ENCODE measurements around the gene DDX1.
A peak's percentile ranks its signal among the peaks of the same experiment; 100 is the strongest.
"Not testable (repeated sequence)": the region's sequence is repeated elsewhere in the genome, so short reads cannot be mapped to it uniquely, and the experiment has no call there.

DDX1 gene

DNA sequence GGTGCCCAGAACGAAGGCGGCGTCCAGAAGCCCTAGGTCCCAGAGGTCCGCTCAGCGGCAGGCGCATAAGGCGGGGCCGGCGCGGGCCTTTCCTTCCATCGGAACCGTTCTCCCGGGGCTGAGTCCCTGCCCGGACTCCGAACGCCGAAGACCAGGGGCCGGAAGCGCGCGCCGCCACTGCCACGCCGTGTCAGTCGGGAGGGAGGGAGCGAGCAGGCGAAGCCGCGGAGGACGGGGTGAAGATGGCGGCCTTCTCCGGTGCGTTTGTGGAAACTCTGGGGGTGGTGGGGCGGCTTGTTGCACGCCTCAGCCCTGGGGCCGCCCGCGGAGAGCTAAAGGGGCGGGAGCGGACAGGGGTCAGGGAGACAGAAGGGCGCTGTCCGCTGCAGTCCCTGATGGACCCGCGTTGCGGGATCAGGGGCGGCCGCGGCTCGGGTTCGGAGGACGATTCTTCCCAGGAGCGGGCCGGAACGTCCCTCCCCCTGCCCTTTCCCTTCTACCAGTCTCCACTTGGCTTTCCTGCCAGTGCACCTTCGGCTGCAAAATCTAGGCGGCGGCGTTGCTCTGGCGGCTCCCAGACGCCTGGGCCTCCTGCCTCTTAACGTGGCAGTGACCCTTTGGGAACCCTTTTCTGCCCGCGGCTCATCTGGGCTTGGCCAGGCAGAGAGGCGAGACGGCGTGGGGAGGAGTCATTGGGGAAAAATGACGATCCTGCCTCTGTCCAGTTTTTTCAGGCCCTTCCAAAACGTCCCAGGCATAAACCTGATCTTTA lies at the start of gene DDX1:
DDX1 (plus strand) TSS at position 177 of the 772 bp plus-strand sequence; CDS start at position 243, 66 bp downstream.
- peak; percentile 72 for DNase-seq

DNA sequence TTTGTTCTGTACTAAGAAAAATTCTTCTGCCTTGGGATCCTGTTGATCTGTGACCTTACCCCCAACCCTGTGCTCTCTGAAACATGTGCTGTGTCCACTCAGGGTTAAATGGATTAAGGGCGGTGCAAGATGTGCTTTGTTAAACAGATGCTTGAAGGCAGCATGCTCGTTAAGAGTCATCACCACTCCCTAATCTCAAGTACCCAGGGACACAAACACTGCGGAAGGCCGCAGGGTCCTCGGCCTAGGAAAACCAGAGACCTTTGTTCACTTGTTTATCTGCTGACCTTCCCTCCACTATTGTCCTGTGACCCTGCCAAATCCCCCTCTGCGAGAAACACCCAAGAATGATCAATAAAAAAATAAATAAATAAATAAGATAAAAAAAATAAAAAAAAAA lies 49.4 kb upstream of the DDX1 start:
- not testable (repeated sequence) for DNase-seq

DNA sequence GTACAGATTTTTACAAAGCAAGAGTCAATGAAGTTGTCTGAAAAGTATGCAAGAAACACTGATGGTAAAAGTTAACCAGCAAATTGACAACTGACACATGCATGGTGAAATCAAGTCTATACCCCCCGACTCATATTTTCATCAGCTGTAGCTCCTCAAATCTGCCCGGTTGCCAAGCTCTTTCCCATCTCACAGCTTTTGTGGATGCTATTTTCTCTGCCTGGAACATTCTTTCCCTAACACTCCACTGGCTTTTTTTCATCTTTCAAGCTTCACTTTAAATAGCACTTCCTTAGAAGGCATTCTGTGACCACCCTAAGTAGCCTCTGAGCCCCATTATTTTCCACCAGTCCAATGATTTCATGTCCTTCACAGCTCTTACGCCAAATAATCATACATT lies 48.6 kb upstream of the DDX1 start:
- no peak for DNase-seq

DNA sequence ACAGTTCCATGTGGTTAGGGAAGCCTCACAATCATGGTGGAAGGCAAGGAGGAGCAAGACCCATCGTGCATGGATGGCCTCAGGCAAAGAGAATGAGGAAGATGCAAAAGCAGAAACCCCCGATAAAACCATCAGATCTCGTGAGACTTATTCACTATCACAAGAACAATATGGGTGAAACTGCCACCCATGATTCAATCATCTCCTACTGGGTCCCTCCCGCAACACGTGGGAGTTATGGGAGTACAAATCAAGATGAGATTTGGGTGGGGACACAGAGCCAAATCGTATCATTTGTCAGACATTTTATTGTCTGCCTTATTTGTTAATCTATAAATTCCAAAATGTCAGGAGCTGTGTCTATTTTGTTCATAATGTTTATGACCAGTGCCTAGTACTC lies 48.1 kb upstream of the DDX1 start:
- no peak for DNase-seq

DNA sequence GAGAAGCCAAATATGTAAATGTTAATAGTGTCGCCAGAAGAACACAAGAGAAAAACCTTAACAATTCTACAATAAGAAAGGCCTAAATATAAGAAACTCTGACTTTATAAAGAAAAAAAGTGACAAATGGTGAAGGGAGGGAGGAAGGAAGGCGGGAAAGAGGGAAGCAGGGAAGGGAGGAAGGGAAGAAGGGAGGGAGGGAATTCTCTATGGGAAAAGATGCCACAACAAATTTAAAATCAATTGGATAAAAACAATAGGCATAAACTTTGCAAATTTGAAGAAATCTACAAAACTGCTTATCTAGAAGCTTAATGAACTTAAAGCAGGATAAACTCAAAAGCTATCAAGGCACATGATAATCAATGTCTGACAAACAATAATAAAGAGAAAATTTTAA lies 47.4 kb upstream of the DDX1 start:
- DNase-seq: no peak

DNA sequence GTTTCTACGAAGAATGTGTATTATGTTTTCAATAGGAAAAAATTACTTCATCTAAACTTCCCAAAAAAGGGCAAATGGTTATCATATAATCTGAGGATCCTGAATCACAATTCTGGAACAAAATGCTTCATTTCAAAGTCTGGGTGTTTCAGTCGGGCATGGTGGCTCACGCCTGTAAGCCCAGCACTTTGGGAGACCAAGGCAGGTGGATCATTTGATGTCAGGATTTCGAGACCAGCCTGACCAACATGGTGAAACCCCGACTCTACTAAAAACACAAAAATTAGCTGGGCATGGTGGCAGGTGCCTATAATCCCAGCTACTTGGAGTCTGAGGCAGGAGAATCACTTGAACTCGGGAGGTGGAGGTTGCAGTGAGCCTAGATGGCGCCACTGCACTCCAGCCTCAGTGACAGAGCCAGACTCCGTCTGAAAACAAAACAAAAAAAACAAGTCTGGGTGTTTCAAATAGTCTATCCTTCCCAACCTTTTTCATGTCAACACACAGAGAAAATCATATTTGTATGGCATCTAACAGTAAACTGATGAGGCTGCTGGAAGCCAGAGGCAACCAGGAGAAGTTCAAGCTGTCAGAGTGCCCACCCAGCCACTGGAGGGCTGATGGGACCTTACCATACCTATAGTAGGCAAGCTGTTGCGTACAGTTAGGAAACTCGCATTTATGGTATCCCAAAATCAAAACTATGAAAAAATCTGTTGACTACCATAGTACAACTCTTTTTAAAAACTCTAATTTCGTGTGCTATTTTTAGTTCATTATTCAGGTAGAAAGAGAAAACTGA lies 45.2 kb upstream of the DDX1 start:
- no peak for DNase-seq

DNA sequence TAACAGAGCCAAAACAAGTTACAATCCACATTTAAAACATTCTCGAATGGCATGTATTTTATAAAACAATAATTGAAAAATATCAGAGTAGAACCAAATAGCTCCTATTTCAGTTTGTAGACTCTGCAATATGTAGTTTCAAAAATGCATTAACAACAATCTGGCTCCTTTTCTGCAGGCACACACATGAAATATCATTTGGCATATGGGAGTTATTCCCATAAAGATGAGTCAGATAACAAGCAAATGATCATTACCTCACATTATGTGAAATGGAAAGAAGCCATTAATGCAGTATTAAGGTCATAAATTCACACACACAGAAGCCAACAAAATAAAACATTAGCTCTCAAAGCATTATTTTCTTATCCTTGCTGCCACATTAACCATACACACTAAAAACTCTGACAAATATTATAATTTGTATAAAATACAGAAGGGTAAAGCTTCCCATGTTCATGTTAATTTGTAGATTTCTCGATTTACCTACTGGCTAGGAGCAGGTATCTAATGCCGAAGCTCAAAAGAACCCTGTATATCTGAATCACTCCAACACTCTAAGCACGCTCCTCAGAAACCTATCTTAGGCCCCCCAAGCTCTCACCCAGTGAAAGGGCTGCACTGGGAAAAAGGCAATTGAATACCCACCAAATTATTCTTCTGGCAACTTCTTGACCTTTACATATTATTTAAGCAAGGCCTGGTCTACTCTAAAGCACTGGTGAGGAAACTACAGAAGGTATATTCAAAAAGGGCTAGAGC lies 44.4 kb upstream of the DDX1 start:
- DNase-seq: no peak

DNA sequence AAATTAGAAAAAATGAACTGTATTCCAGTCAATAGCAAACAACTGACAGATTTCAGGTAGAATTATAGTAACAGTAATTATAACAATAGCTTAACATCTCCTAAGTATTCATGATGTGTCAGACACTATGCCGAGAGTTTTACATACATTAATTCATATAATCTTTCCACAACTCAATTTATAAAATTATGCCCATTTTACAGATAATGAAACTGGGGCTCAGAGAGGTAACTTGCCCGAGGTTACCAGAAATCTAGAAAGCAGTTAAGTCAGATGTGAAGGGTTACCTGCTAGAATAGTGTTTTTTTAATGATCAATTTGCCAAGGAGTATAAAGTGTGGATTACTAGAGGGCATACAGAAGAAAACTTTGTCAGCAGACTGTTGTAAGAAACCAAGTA lies 42.7 kb upstream of the DDX1 start:
- no peak for DNase-seq

DNA sequence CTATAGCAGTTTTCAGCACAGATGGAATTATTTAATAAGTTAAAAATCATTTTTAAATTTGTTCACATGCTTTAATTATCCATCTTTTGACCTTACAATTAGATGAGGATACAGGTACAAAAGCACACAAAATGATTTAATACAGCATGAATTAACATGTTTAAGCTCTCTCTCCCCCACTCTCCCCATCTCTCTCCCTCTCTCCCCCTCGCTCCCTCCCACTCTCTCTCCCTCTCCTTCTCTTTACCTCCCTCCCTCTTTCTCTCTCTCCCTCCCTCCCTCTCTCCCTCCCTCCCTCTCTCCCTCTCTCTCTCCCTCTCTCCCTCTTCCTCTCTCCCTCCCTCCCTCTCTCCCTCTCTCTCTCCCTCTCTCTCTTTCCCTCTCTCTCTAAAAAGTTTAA lies 38.1 kb upstream of the DDX1 start:
- no peak for DNase-seq

DNA sequence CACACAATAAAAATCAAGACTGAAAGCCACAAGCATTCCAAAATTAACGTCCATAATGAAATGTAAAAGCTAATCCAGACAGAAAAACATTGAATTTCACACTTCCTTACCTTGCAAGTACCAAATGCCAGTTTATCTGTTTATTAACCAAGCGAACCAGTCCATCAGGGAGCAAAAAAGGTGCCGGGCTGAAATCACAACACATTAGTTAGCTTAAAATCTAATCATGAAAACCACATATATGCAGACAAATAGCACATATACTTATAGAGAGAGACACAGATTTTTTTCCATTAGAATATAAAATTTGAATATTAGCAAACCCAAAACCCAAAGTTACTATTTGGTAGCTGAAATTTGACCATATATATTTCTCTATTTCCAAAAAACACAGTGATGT lies 37.7 kb upstream of the DDX1 start:
- no peak for DNase-seq

DNA sequence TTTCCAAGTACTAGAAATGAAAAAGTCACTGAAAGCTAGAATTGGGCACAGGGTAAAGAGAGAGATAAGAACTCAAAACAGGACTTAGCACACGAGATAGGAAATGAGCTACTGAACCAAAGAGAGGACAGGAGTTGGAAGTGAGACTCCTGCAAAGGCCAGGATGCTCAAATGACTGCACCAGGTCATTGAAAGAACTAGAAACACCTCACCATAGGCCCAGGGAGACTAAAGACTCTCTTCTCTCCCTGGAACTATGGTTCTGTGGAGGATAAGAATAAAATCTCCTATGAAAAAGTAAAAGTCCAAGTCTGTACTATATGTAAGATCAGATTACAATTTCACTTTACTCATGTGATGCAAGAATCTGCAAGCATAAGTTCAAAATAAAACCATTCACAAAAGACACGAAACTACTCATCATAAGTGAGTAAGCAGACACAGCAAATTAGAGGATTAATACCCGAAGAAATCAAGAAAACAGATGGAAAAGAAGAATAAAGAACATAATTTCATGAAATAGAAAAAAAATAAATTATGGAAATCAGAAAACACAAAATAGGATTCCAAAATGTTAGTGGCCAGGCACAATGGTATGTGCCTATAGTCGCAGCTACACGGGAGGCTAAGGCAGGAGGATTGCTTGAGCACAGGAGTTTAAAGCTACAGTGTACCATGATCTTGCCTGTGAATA lies 37.0 kb upstream of the DDX1 start:
- no peak for DNase-seq

DNA sequence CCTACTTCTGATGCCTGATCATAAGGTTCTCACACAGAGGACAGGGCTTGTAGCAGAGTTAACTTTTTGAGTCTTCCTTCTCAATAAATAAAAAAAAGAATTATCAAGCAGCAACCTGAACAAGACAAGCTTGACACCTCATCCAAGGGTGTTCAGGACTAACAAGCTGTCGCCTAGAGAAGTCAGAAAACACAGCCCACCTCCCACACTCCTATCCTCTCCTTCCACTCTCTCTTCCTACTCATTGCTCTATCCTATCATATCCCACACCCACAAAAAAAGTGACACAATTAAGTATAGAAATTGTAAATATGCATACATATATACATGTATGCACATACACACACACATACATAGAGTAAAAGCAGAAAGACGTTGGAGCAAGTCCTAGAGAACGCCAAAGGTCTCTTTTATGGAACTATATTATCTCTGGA lies 35.9 kb upstream of the DDX1 start:
- no peak for DNase-seq

DNA sequence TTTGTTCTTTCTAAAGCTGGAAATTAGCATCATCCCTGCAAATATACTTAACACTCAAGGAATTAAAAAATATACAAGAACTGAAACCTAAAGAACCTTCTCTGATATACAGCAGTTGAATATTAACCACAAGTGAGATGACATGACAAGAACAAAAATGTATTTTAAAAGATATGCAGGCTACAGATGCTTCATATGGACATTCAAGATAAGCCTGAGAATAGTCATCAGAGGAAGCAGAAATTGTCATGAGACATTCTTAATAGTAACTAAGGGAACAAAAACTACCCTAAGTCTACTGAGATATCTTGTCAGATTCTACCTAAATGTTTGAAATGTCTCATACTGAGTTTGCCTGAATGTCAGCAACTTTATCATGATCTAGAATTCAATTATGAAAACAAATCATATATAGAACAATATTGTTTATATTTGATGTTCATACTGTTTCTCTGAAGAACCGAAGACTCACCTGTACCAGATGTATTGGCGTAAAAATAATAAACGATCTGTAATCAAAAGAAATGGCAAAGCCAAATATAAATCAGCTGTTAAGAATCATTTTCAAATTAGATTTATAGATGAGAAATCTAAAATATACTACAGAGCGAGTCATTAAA lies 35.2 kb upstream of the DDX1 start:
- no peak for DNase-seq

DNA sequence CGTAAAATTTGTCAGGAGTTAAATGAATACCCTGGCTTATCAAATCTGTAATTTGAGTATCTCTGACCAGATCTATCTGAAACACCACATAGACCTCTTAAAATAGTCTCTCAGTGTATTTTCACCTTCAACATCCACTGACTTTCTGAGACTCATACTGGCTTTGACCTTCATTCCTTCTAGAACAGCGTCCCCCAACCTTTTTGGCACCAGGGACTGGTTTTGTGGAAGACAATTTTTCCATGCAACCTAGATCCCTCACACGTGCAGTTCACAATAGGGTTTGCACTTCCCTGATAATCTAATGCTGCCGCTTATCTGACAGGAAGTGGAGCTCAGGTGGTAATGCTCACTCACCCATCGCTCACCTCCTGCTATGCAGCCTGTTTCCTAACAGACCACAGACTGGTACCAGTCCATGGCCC lies 33.8 kb upstream of the DDX1 start:
- DNase-seq: no peak

DNA sequence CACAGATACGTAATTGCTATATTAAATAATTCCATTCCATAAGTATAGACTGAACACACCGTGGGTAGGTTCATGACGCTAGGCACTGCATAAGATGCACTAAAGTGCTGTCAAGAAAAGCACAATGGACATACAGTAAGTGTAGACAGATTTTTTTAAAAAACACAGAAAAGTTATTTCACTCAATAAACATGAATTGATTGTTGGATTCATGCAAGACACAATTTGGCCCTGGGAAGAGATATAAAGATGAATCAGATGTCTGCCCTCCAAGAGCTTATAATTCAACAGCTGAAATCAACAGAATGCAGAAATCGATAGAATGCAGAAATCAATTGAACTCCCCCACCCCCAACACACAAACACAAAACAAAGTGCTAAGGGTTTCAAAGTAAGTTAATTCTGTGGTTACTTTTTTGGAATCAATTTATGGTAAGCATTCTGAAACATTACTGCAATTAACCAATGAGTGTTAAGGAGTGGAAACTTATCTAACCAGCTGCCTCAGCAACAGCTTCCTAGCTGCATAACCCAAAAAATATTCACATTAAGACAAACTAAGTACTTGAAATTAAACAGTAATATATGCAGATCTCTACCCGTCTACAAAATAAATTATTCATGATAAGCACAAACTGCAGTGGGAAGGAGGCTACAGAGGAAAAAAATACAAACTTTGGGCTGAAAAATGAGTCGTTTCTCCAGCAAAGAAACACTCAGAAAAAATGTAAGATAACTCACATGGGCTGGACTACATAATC lies 32.1 kb upstream of the DDX1 start:
- no peak for DNase-seq

DNA sequence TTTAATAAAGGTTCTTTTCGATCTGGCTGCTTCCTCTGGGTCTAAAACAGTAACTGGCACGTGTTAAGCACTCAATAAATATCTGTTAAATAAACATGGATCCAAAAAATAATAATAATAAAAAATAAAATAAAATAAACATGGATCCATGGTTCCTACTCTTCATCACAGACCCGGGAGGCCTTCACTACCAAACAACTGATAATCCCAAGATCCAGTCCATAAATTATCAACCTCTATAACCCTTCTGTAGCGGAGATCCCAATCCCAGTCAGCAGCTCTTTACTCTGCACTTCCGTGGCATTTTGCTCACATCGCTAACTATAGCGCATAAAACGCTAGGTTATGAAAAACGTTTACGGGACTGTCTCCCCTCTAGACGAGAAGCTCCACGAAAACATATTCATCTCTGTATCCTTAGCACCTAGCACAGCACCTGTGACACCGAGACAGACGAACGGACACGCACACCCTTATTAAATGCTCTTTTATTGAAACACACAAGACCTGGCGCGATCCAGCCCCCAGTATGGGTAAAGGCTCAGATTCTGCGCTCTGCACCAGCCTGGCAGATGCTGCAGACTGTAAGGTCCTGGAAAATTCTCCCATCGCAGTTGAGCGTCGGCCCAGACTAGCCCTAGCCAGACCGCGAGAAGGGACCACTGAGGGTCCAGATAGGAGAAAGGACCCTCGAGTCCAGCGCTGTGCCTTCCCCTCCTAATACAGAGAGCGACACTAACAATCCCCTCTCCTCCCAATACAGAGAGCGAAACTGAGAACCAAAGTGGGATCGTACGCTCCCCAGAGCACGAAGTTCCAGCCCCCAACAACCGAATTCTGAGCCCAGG lies 31.3 kb upstream of the DDX1 start:
- DNase-seq: no peak

DNA sequence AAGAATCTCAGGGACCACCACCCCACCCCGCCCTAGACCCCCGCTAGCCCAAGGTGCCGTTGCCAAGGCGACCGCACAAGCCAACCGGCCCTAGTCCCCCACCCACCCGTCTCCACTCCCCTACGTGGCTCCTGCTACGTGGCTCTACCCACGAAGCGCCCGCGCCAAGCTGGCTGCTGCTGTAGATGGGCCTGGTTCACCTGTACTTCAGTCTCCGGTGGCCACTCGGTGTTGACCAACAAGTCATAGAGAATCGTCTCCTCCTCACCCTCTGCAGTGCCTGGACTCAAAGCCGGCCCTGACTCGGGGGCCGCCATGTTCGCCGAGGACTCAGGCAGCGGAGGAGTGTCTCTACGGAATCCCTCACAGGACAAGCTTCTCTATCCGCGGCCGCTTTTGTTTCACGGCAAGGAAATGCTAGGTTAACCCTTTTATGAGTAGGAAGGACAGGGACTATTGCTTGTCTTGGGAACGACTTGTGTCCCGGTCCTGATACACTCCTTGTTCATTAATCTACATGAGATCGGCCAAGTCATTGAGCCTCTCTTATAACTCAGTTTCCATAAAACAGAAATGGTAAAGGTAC lies 30.6 kb upstream of the DDX1 start, which contains the start of gene NBAS:
NBAS (minus strand) TSS at position 347 of the 586 bp plus-strand sequence; CDS start at position 317, 30 bp downstream.
- DNase-seq: peak; percentile 78

DNA sequence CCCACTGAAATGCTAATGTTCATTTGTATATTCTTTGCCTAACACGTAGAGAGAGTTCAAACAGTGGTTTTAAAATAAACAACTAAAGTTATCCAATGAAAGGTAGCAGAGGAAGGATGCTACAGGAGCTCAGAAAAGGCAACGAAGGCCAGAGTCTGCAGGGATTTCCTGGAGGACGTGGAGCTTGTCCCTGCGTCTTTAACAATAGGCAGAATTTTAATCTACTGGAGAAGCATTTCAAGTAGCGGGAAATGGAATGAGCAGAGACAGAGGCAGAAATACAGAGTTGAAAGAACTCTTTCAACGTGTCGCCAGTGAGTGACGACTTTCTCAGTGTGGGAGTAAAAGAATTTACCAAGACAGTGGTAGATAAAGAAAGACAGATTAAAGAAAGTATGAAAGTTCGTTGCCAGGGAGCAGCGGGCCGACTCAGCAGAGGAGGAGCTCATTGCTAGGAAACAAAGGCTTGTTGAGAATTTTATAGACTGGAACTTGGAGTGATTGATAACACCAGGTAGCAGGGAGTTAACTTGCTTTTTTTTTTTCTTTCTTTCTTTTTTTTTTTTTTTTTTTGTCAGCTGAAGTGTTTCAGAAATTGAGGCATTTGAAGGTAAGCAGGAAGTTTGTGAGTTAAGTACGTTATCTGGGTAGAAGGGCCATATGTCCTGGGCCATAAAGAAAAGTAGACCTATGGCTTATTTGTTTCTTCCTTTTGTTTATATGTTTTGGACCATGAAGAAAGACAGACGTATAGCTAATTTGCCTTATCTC lies 29.9 kb upstream of the DDX1 start:
- no peak for DNase-seq

DNA sequence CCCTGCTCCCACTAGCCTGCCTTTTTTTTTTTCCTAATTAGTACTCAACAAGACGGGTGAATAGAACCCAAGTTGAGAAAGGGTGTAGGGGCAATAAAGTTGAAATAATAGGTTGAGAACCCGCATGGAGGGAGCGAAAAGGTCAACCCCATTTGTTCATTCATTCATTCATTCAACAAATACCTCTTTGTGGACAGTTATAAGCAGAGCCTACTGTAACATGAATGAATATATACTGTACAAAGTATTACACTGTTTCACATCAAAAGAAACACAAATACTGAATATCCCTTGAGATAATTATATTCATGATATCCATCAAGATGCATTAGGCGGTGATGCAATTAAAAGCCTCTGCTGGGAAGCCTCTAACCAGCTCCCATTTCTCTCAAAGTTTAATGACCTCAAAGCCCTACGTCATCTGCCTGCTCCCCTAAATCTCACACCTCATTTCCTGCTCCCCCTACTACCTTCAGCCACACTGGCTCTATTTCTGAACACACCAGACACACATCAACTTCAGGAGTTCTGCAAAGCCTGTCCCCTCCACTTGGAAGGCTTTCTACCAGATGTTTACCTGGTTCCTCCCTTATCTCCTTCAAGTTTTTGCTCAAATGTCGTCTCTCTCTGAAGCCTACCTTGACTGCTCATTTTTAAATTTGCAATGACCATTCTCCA lies 29.2 kb upstream of the DDX1 start:
- DNase-seq: no peak
